Upper lobe of right lung (tissue), 1 donor: ENCODE data around the gene PLPP4. TPM values are rescaled to one million over a fixed set of nuclear protein-coding genes. Genes with fewer than 3 reads are reported as not detected.
"Not testable (repeated sequence)": the region's sequence is repeated elsewhere in the genome, so short reads cannot be mapped to it uniquely, and the experiment has no call there.

Experiments used
- ATAC-seq: fragments of 200-7000 bp; cut with Tn5 transposase; one replicate; pipeline ENCODE4 v1.9.1; 2020; ENCODE audit warnings: mild to moderate bottlenecking, moderate library complexity
- DNase-seq: peaks from one replicate; pipeline ENCODE4 v3.0.0-alpha.2; 2020
- H3K27ac ChIP-seq: fragments of 200-600 bp; one replicate; pipeline ENCODE4 v1.8.0; 2022
- H3K27me3 ChIP-seq: fragments of 200-600 bp; one replicate; pipeline ENCODE4 v1.8.0; 2022; ENCODE audit warnings: mild to moderate bottlenecking
- H3K36me3 ChIP-seq: fragments of 200-600 bp; one replicate; pipeline ENCODE4 v1.8.0; 2022
- H3K4me1 ChIP-seq: fragments of 200-600 bp; one replicate; pipeline ENCODE4 v1.8.0; 2022
- H3K4me3 ChIP-seq: fragments of 200-600 bp; one replicate; pipeline ENCODE4 v1.8.0; 2022; ENCODE audit warnings: mild to moderate bottlenecking
- H3K9me3 ChIP-seq: fragments of 200-600 bp; one replicate; pipeline ENCODE4 v1.8.0; 2022
- CTCF ChIP-seq: fragments of 200-600 bp; IDR thresholded peaks from one replicate; pipeline ENCODE4 v1.8.0; 2022; ENCODE audit warnings: antibody characterized with exemption
- intact Hi-C: fragments of 100-400 bp; cut with DNase I; formaldehyde crosslinking; loops from one replicate; pipeline ENCODE4 v1.11.0; 2022
- total RNA-seq: library from RNA; stranded (reverse); fragmentation: NEBNext Ultra II Directional; extraction: Animal tissue kit (Norgen Biotek cat#: 25700); gene quantifications from one replicate; pipeline ENCODE4 v1.2.1, GENCODE V29; 2021
- donor health status: DM: no; HTN: yes; CAD: no; lungs with severe emphysema.

Gene PLPP4
- total RNA-seq, 1 donor from 2014 or later = 0.38 TPM

- H3K4me1 ChIP-seq = no peaks in the 10 kb centered on the region
- no peak for DNase-seq
- intact Hi-C loops = no loop called here
- no peak overlapping the region for H3K27ac ChIP-seq
- no peak overlapping the region for H3K4me3 ChIP-seq
- TF ChIP-seq CTCF = no peak
- H3K9me3 ChIP-seq = no peaks in the 10 kb centered on the region
- no peaks in the 10 kb centered on the region for H3K27me3 ChIP-seq
- peak; percentile 47 for ATAC-seq
- H3K36me3 ChIP-seq = no peaks in the 10 kb centered on the region
Measured at GRCh38 chr10:120495226-120496009, 38.4 kb downstream of the PLPP4 start.

GRCh38 chr10:120499883-120500282 lies 42.9 kb downstream of the PLPP4 start:
- Histone ChIP-seq H3K27ac (no peak overlapping the region), H3K9me3 (no peaks in the 10 kb centered on the region), H3K27me3 (no peaks in the 10 kb centered on the region), H3K36me3 (no peaks in the 10 kb centered on the region), H3K4me1 (no peaks in the 10 kb centered on the region), H3K4me3 (no peak overlapping the region)
- no peak for TF ChIP-seq CTCF
- intact Hi-C loops = no loop called here
- DNase-seq = no peak
- no peak for ATAC-seq

- intact Hi-C loops = no loop called here
- Histone ChIP-seq H3K4me3 (no peak overlapping the region), H3K36me3 (no peaks in the 10 kb centered on the region), H3K4me1 (no peaks in the 10 kb centered on the region), H3K9me3 (no peaks in the 10 kb centered on the region), H3K27ac (no peak overlapping the region), H3K27me3 (no peaks in the 10 kb centered on the region)
- no peak for ATAC-seq
- TF ChIP-seq CTCF = no peak
- DNase-seq = no peak
Measured at GRCh38 chr10:120503689-120504088, 46.7 kb downstream of the PLPP4 start.

GRCh38 chr10:120504227-120504626 lies 47.2 kb downstream of the PLPP4 start:
- H3K27me3 ChIP-seq, DNase-seq, H3K4me3 ChIP-seq, H3K9me3 ChIP-seq, H3K4me1 ChIP-seq, intact Hi-C loops, H3K36me3 ChIP-seq: not testable (repeated sequence)
- peak; percentile 36 for ATAC-seq
- peak overlapping the region; percentile 45 for H3K27ac ChIP-seq

- H3K27ac ChIP-seq = no peak overlapping the region
- no peaks in the 10 kb centered on the region for H3K9me3 ChIP-seq
- ATAC-seq (no peak), DNase-seq (no peak)
- no peaks in the 10 kb centered on the region for H3K4me1 ChIP-seq
- intact Hi-C loops = no loop called here
- TF ChIP-seq CTCF = no peak
- H3K4me3 ChIP-seq = no peak overlapping the region
- no peaks in the 10 kb centered on the region for H3K27me3 ChIP-seq
- no peaks in the 10 kb centered on the region for H3K36me3 ChIP-seq
Measured at GRCh38 chr10:120505056-120505455, 48.0 kb downstream of the PLPP4 start.

- H3K9me3 ChIP-seq = no peaks in the 10 kb centered on the region
- ATAC-seq (no peak), DNase-seq (no peak)
- no peak for TF ChIP-seq CTCF
- H3K4me1 ChIP-seq = no peaks in the 10 kb centered on the region
- H3K27me3 ChIP-seq = no peaks in the 10 kb centered on the region
- H3K4me3 ChIP-seq = no peak overlapping the region
- H3K27ac ChIP-seq = no peak overlapping the region
- H3K36me3 ChIP-seq = no peaks in the 10 kb centered on the region
- intact Hi-C loops = no loop called here
Measured at GRCh38 chr10:120505866-120506265, 48.8 kb downstream of the PLPP4 start.
